OCI-LY1 (cell line): ENCODE data around the gene AKAP13.

ENCODE experiments used
- H2AFZ ChIP-seq: fragments of 200-600 bp; sonication (generic), shearing (Covaris generic); 2 replicates; pipeline ENCODE4 v1.6.0; 2014; ENCODE audit warnings: antibody characterized with exemption, mild to moderate bottlenecking, low read length
- H3F3A ChIP-seq: fragments of 200-600 bp; sonication (generic), shearing (Covaris generic); 2 replicates; pipeline ENCODE4 v1.6.0; 2014; ENCODE audit warnings: mild to moderate bottlenecking, antibody characterized with exemption, low read length, moderate library complexity; ENCODE audit not compliant: insufficient read depth
- H3K27ac ChIP-seq: fragments of 200-600 bp; sonication (generic); 2 replicates; pipeline ENCODE4 v1.5.1; 2014; ENCODE audit warnings: low read length, mixed run types, mild to moderate bottlenecking, low read depth; ENCODE audit not compliant: poor library complexity, severe bottlenecking
- H3K27me3 ChIP-seq: fragments of 200-600 bp; sonication (generic); 2 replicates; pipeline ENCODE4 v1.6.0; 2014; ENCODE audit warnings: antibody characterized with exemption, mild to moderate bottlenecking, low read length, moderate library complexity; ENCODE audit not compliant: insufficient read depth
- H3K36me3 ChIP-seq: fragments of 200-600 bp; sonication (generic); 2 replicates; pipeline ENCODE4 v1.6.1; 2014; ENCODE audit warnings: mild to moderate bottlenecking, antibody characterized with exemption, low read length, moderate library complexity, mixed read lengths; ENCODE audit not compliant: insufficient read depth
- H3K4me1 ChIP-seq: fragments of 200-600 bp; sonication (generic); 2 replicates; pipeline ENCODE4 v1.5.1; 2014; ENCODE audit warnings: mild to moderate bottlenecking, low read length, moderate library complexity; ENCODE audit not compliant: insufficient read depth, severe bottlenecking
- H3K4me2 ChIP-seq: fragments of 200-600 bp; sonication (generic), shearing (Covaris generic); 2 replicates; pipeline ENCODE4 v1.6.1; 2014; ENCODE audit warnings: low read length
- H3K4me3 ChIP-seq: fragments of 200-600 bp; sonication (generic); 2 replicates; pipeline ENCODE4 v1.5.1; 2014; ENCODE audit warnings: low read length, low read depth, mild to moderate bottlenecking, mixed read lengths; ENCODE audit not compliant: poor library complexity, severe bottlenecking
- H3K79me2 ChIP-seq: fragments of 200-600 bp; shearing (Covaris generic); 2 replicates; pipeline ENCODE4 v1.6.1; 2016; ENCODE audit warnings: mixed run types, low read length, mixed read lengths; ENCODE audit not compliant: insufficient read depth
- H3K9ac ChIP-seq: fragments of 200-600 bp; sonication (generic), shearing (Covaris generic); 2 replicates; pipeline ENCODE4 v1.6.1; 2014; ENCODE audit warnings: mild to moderate bottlenecking, low read length, mixed read lengths
- H3K9me2 ChIP-seq: fragments of 200-600 bp; sonication (generic), shearing (Covaris generic); 2 replicates; pipeline ENCODE4 v1.6.1; 2014; ENCODE audit warnings: low read depth, mild to moderate bottlenecking, low read length, mixed read lengths
- H3K9me3 ChIP-seq: fragments of 200-600 bp; shearing (Covaris generic); 2 replicates; pipeline ENCODE4 v1.6.1; 2014; ENCODE audit warnings: low read length, mixed read lengths
- H4K20me1 ChIP-seq: fragments of 200-600 bp; sonication (generic), shearing (Covaris generic); 2 replicates; pipeline ENCODE4 v1.6.0; 2016; ENCODE audit warnings: mild to moderate bottlenecking, low read length; ENCODE audit not compliant: insufficient read depth
- CTCF ChIP-seq: fragments of 200-600 bp; sonication (generic), shearing (Covaris generic); IDR thresholded peaks from 2 replicates; pipeline ENCODE4 v1.5.1; 2017; ENCODE audit warnings: mild to moderate bottlenecking, antibody characterized with exemption, low read length, moderate library complexity, mixed read lengths
- EZH2 ChIP-seq: fragments of 200-600 bp; sonication (generic), shearing (Covaris generic); IDR thresholded peaks from 2 replicates; pipeline ENCODE4 v1.8.0; 2017; ENCODE audit warnings: borderline replicate concordance, mixed run types, mild to moderate bottlenecking, antibody characterized with exemption, low read length, moderate library complexity, mixed read lengths

Gene AKAP13

GRCh38 chr15:85620690-85621049 is 240.3 kb downstream of the AKAP13 start:
- H3K4me2 ChIP-seq: no peak overlapping the region
- H3K4me3 ChIP-seq: no peak overlapping the region
- H4K20me1 ChIP-seq: no peaks in the 10 kb centered on the region
- H3K9me2 ChIP-seq: no peaks in the 10 kb centered on the region
- H3K9ac ChIP-seq: no peak overlapping the region
- no peaks in the 10 kb centered on the region for H3F3A ChIP-seq
- peaks cover 6% of the 10 kb centered on the region; the same call in 1 of the 2 replicates for H3K36me3 ChIP-seq
- H3K27me3 ChIP-seq: no peaks in the 10 kb centered on the region
- H2AFZ ChIP-seq: no peak overlapping the region
- no peak overlapping the region for H3K27ac ChIP-seq
- H3K9me3 ChIP-seq: no peaks in the 10 kb centered on the region
- H3K79me2 ChIP-seq: peaks cover 15% of the 10 kb centered on the region; the same call in 1 of the 2 replicates
- H3K4me1 ChIP-seq: peaks cover 18% of the 10 kb centered on the region
- TF ChIP-seq EZH2 (no peak), CTCF (no peak)

GRCh38 chr15:85621094-85621493 is 240.7 kb downstream of the AKAP13 start:
- Histone ChIP-seq H3K9me2 (no peaks in the 10 kb centered on the region), H3K36me3 (peaks cover 8% of the 10 kb centered on the region; the same call in 1 of the 2 replicates), H3K9ac (no peak overlapping the region), H3K27me3 (no peaks in the 10 kb centered on the region), H3K4me3 (no peak overlapping the region), H4K20me1 (no peaks in the 10 kb centered on the region), H3K9me3 (no peaks in the 10 kb centered on the region), H3K79me2 (peaks cover 15% of the 10 kb centered on the region; the same call in 1 of the 2 replicates), H3K4me1 (peaks cover 20% of the 10 kb centered on the region), H3F3A (no peaks in the 10 kb centered on the region), H2AFZ (no peak overlapping the region), H3K4me2 (no peak overlapping the region), H3K27ac (no peak overlapping the region)
- TF ChIP-seq EZH2 (no peak), CTCF (no peak)

GRCh38 chr15:85622221-85622831 is 241.9 kb downstream of the AKAP13 start:
- no peak overlapping the region for H2AFZ ChIP-seq
- no peak overlapping the region for H3K9ac ChIP-seq
- no peak overlapping the region for H3K4me2 ChIP-seq
- no peaks in the 10 kb centered on the region for H4K20me1 ChIP-seq
- no peaks in the 10 kb centered on the region for H3F3A ChIP-seq
- no peak overlapping the region for H3K4me3 ChIP-seq
- TF ChIP-seq CTCF (no peak), EZH2 (no peak)
- H3K27me3 ChIP-seq: no peaks in the 10 kb centered on the region
- peaks cover 18% of the 10 kb centered on the region; the same call in 1 of the 2 replicates for H3K36me3 ChIP-seq
- H3K4me1 ChIP-seq: peaks cover 20% of the 10 kb centered on the region
- no peak overlapping the region for H3K27ac ChIP-seq
- peaks cover 15% of the 10 kb centered on the region; the same call in 1 of the 2 replicates for H3K79me2 ChIP-seq
- H3K9me3 ChIP-seq: no peaks in the 10 kb centered on the region
- H3K9me2 ChIP-seq: no peaks in the 10 kb centered on the region
